Astrocyte (in vitro differentiated cells and primary cell): Measurements from ENCODE around the gene PARK7. TPM values are rescaled to one million over a fixed set of nuclear protein-coding genes. Genes with fewer than 3 reads are reported as not detected.

ENCODE experiments used
- DNase-seq: peaks from one replicate; pipeline ENCODE4 v3.0.0-alpha.2; 2010; ENCODE audit warnings: low read depth
- FAIRE-seq: peaks from 2 replicates; lab custom pipeline; 2011; peaks lifted over from hg19 to GRCh38; lab: Jason Lieb, UNC
- H2AFZ ChIP-seq: 2 replicates; pipeline ENCODE4 v1.6.0; 2012; ENCODE audit warnings: low read depth, low read length, inconsistent platforms
- H3K27ac ChIP-seq: 2 replicates; pipeline ENCODE4 v1.5.1; 2011; ENCODE audit warnings: low read depth, low read length, inconsistent platforms
- H3K27me3 ChIP-seq: 2 replicates; pipeline ENCODE4 v1.6.0; 2011; ENCODE audit warnings: low read length, inconsistent platforms; ENCODE audit not compliant: insufficient read depth
- H3K36me3 ChIP-seq: 2 replicates; pipeline ENCODE4 v1.5.1; 2011; ENCODE audit warnings: low read length, inconsistent platforms; ENCODE audit not compliant: insufficient read depth
- H3K4me1 ChIP-seq: 2 replicates; pipeline ENCODE4 v1.5.1; 2011; ENCODE audit warnings: low read length, inconsistent platforms; ENCODE audit not compliant: insufficient read depth
- H3K4me2 ChIP-seq: 2 replicates; pipeline ENCODE4 v1.6.0; 2012; ENCODE audit warnings: low read length, inconsistent platforms
- H3K4me3 ChIP-seq: 2 replicates; pipeline ENCODE4 v1.5.1; 2011; ENCODE audit warnings: low read depth, mild to moderate bottlenecking, low read length, inconsistent platforms; ENCODE audit not compliant: insufficient read depth
- H3K79me2 ChIP-seq: 2 replicates; pipeline ENCODE4 v1.6.0; 2012; ENCODE audit warnings: mild to moderate bottlenecking, low read length, inconsistent platforms; ENCODE audit not compliant: insufficient read depth
- H3K9ac ChIP-seq: 2 replicates; pipeline ENCODE4 v1.6.0; 2012; ENCODE audit warnings: mild to moderate bottlenecking, low read length, inconsistent platforms
- H3K9me3 ChIP-seq: 2 replicates; pipeline ENCODE4 v1.5.1; 2012; ENCODE audit warnings: low read depth, mild to moderate bottlenecking, low read length, inconsistent platforms; ENCODE audit not compliant: insufficient read depth
- H4K20me1 ChIP-seq: 2 replicates; pipeline ENCODE4 v1.6.0; 2012; ENCODE audit warnings: low read length, inconsistent platforms; ENCODE audit not compliant: insufficient read depth
- H3K27ac Mint-ChIP-seq: one replicate; pipeline ENCODE4 v1.8.0; 2021; ENCODE audit warnings: mild to moderate bottlenecking, mixed read lengths; ENCODE audit not compliant: unreplicated experiment
- H3K27me3 Mint-ChIP-seq: one replicate; pipeline ENCODE4 v1.8.0; 2021; ENCODE audit warnings: low read depth, mixed read lengths; ENCODE audit not compliant: unreplicated experiment
- H3K36me3 Mint-ChIP-seq: one replicate; pipeline ENCODE4 v1.8.0; 2021; ENCODE audit warnings: low read depth, mixed read lengths; ENCODE audit not compliant: unreplicated experiment
- H3K4me1 Mint-ChIP-seq: one replicate; pipeline ENCODE4 v1.8.0; 2021; ENCODE audit warnings: low read depth, mixed read lengths; ENCODE audit not compliant: unreplicated experiment
- H3K4me3 Mint-ChIP-seq: one replicate; pipeline ENCODE4 v1.8.0; 2021; ENCODE audit warnings: mild to moderate bottlenecking, moderate library complexity, mixed read lengths; ENCODE audit not compliant: unreplicated experiment
- H3K9me3 Mint-ChIP-seq: one replicate; pipeline ENCODE4 v1.8.0; 2021; ENCODE audit warnings: mild to moderate bottlenecking, mixed read lengths; ENCODE audit not compliant: unreplicated experiment
- CTCF ChIP-seq: IDR thresholded peaks from 2 replicates; pipeline ENCODE4 v1.5.1; 2011; ENCODE audit warnings: low read depth, mild to moderate bottlenecking, inconsistent platforms, low read length, moderate library complexity; ENCODE audit not compliant: insufficient read depth
- EZH2 ChIP-seq: IDR thresholded peaks from 2 replicates; pipeline ENCODE4 v1.6.1; 2012; ENCODE audit warnings: mild to moderate bottlenecking, low read length, inconsistent platforms; ENCODE audit not compliant: insufficient read depth
- total RNA-seq: library from RNA; stranded (reverse); gene quantifications from 2 replicates; pipeline ENCODE4 v1.2.1, GENCODE V29; 2021

PARK7 gene
- total RNA-seq, 1 donor from 2014 or later = 282 TPM

DNA sequence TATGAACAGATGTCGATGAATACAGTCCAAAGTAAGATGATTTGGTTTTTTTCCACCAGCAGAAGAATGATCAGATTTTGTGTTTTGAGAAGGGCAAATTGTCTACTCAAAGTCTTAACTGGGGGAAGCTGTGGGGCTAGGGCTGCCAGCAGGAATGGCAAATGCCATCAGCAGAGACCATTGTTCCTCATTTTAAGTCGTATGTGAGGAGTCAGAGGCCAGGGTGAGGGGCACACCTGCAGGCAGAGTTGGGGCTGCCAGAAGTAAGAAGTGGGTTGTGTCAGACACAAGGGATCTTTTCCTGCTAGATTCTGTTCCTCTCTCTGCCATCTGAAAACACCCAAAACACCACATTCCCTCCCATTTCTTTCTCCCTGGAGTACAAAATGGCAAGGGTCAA is 8.7 kb downstream of the PARK7 start:
- H3K27me3 Mint-ChIP-seq = no peaks in the 10 kb centered on the region
- Histone ChIP-seq H3K36me3 (peaks cover 50% of the 10 kb centered on the region), H3K27ac (no peak overlapping the region), H4K20me1 (peaks cover 40% of the 10 kb centered on the region), H3K79me2 (peaks cover 42% of the 10 kb centered on the region), H2AFZ (no peak overlapping the region), H3K4me3 (no peak overlapping the region), H3K4me2 (no peak overlapping the region), H3K4me1 (no peaks in the 10 kb centered on the region), H3K9me3 (no peaks in the 10 kb centered on the region), H3K27me3 (no peaks in the 10 kb centered on the region), H3K9ac (no peak overlapping the region)
- peaks cover 16% of the 10 kb centered on the region for H3K36me3 Mint-ChIP-seq
- H3K9me3 Mint-ChIP-seq = no peaks in the 10 kb centered on the region
- no peak overlapping the region for H3K4me3 Mint-ChIP-seq
- no peak overlapping the region for H3K27ac Mint-ChIP-seq
- no peak for DNase-seq
- TF ChIP-seq CTCF = no peak
- TF ChIP-seq EZH2 = no peak
- no peak for FAIRE-seq
- peaks cover 3% of the 10 kb centered on the region for H3K4me1 Mint-ChIP-seq

DNA sequence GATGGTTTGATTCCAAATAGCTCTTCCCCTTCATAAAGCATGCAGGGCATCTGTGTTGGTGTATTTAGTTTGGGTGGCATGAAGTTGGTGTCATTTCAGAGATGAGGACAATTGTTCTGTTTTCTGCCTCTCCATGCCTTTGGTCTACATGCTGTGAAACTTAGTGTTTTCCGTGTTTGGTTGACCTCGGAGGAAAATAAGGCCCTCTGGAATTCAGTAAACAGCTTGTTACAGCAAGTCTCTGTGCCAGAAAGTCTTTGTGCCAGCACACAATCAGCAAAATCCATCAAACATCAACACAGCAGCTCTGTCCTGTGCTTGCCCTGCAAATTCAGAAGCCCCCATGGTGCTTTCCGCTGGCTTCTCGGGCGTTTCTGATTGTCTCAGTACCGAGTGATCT is 9.5 kb downstream of the PARK7 start:
- H3K36me3 Mint-ChIP-seq = peaks cover 16% of the 10 kb centered on the region
- peaks cover 3% of the 10 kb centered on the region for H3K4me1 Mint-ChIP-seq
- Histone ChIP-seq H3K4me2 (no peak overlapping the region), H3K79me2 (peaks cover 40% of the 10 kb centered on the region), H3K9ac (no peak overlapping the region), H3K9me3 (no peaks in the 10 kb centered on the region), H3K4me3 (no peak overlapping the region), H2AFZ (no peak overlapping the region), H3K27ac (no peak overlapping the region), H3K4me1 (no peaks in the 10 kb centered on the region), H3K36me3 (peaks cover 45% of the 10 kb centered on the region), H4K20me1 (peaks cover 35% of the 10 kb centered on the region), H3K27me3 (no peaks in the 10 kb centered on the region)
- TF ChIP-seq EZH2 (no peak), CTCF (no peak)
- FAIRE-seq (no peak), DNase-seq (no peak)
- H3K27ac Mint-ChIP-seq = no peak overlapping the region
- no peaks in the 10 kb centered on the region for H3K27me3 Mint-ChIP-seq
- no peaks in the 10 kb centered on the region for H3K9me3 Mint-ChIP-seq
- no peak overlapping the region for H3K4me3 Mint-ChIP-seq

GRCh38 chr1:7972285-7972684 is 10.8 kb downstream of the PARK7 start:
- Histone ChIP-seq H3K27ac (no peak overlapping the region), H2AFZ (no peak overlapping the region), H3K4me1 (no peaks in the 10 kb centered on the region), H3K27me3 (no peaks in the 10 kb centered on the region), H3K9ac (no peak overlapping the region), H3K36me3 (peaks cover 48% of the 10 kb centered on the region), H3K4me2 (no peak overlapping the region), H3K4me3 (no peak overlapping the region), H3K79me2 (peaks cover 32% of the 10 kb centered on the region), H3K9me3 (no peaks in the 10 kb centered on the region), H4K20me1 (peaks cover 24% of the 10 kb centered on the region)
- H3K27me3 Mint-ChIP-seq = no peaks in the 10 kb centered on the region
- peaks cover 2% of the 10 kb centered on the region for H3K4me1 Mint-ChIP-seq
- FAIRE-seq (no peak), DNase-seq (no peak)
- no peaks in the 10 kb centered on the region for H3K9me3 Mint-ChIP-seq
- H3K27ac Mint-ChIP-seq = no peak overlapping the region
- H3K4me3 Mint-ChIP-seq = no peak overlapping the region
- no peak for TF ChIP-seq CTCF
- no peak for TF ChIP-seq EZH2
- H3K36me3 Mint-ChIP-seq = peaks cover 14% of the 10 kb centered on the region
